Activated T-cell treated with anti-CD3 and anti-CD28 coated beads, Interleukin-2, amount 50 U/mL, for 4 hours (primary cell): ENCODE data around the gene DNAJC2. TPM values are rescaled to one million over a fixed set of nuclear protein-coding genes. Genes with fewer than 3 reads are reported as not detected.

Experiments used
- ATAC-seq, 2 donors: fragments of 200-7000 bp; cut with Tn5 transposase; one replicate each; pipeline ENCODE4 v1.10.0; 2021
- DNase-seq: peaks from one replicate; pipeline ENCODE4 v3.0.0-alpha.2; 2020
- H3K27me3 Mint-ChIP-seq: one replicate; pipeline ENCODE4 v1.8.0; 2021; ENCODE audit warnings: low read depth, mixed read lengths
- H3K36me3 Mint-ChIP-seq: one replicate; pipeline ENCODE4 v1.8.0; 2022; ENCODE audit warnings: mixed read lengths; ENCODE audit not compliant: insufficient read depth
- H3K4me1 Mint-ChIP-seq: one replicate; pipeline ENCODE4 v1.8.0; 2021; ENCODE audit warnings: low read depth, mixed read lengths
- H3K4me3 Mint-ChIP-seq: one replicate; pipeline ENCODE4 v1.8.0; 2021; ENCODE audit warnings: mild to moderate bottlenecking, moderate library complexity, mixed read lengths
- H3K9me3 Mint-ChIP-seq: one replicate; pipeline ENCODE4 v1.8.0; 2021; ENCODE audit warnings: mixed read lengths
- total RNA-seq, 3 donors: library from RNA; stranded (reverse); gene quantifications; one replicate each; pipeline ENCODE4 v1.2.1, GENCODE V29; 2021

Gene DNAJC2
- 10 to 100 TPM; 93.8 to 99.4 (median 97.2) TPM for total RNA-seq

GRCh38 chr7:103344453-103345149 lies at the start of gene DNAJC2:
Gene DNAJC2 (minus strand): TSS chr7:103344767. CDS start chr7:103344622, 145 bp downstream.
- peak; percentile 83 to 88 for ATAC-seq

GRCh38 chr7:103391976-103392375 lies 47.4 kb upstream of the DNAJC2 start:
- no peaks in the 10 kb centered on the region for H3K9me3 Mint-ChIP-seq
- DNase-seq: no peak
- H3K36me3 Mint-ChIP-seq: no peaks in the 10 kb centered on the region
- H3K4me1 Mint-ChIP-seq: no peaks in the 10 kb centered on the region
- H3K4me3 Mint-ChIP-seq: no peak overlapping the region
- no peak for ATAC-seq
- H3K27me3 Mint-ChIP-seq: peaks cover 2% of the 10 kb centered on the region

More at GRCh38 chr7:103344453-103345149, at the start of gene DNAJC2:
- peak; percentile 78 for DNase-seq
- H3K9me3 Mint-ChIP-seq: no peaks in the 10 kb centered on the region
- H3K4me1 Mint-ChIP-seq: peaks cover 54% of the 10 kb centered on the region
- no peaks in the 10 kb centered on the region for H3K27me3 Mint-ChIP-seq
- H3K4me3 Mint-ChIP-seq: peak within 1 kb of the TSS; percentile 99
- H3K36me3 Mint-ChIP-seq: peaks cover 28% of the 10 kb centered on the region

GRCh38 chr7:103391150-103391549 lies 46.6 kb upstream of the DNAJC2 start:
- Mint-ChIP-seq H3K9me3 (no peaks in the 10 kb centered on the region), H3K4me1 (no peaks in the 10 kb centered on the region), H3K27me3 (peaks cover 2% of the 10 kb centered on the region), H3K36me3 (no peaks in the 10 kb centered on the region), H3K4me3 (no peak overlapping the region)
- DNase-seq: no peak
- ATAC-seq: no peak

- H3K4me1 Mint-ChIP-seq: no peaks in the 10 kb centered on the region
- no peaks in the 10 kb centered on the region for H3K27me3 Mint-ChIP-seq
- H3K9me3 Mint-ChIP-seq: no peaks in the 10 kb centered on the region
- no peaks in the 10 kb centered on the region for H3K36me3 Mint-ChIP-seq
- no peak overlapping the region for H3K4me3 Mint-ChIP-seq
- ATAC-seq (no peak), DNase-seq (no peak)
These were observed 44.7 kb upstream of the DNAJC2 start for GRCh38 chr7:103389263-103389662.

GRCh38 chr7:103388469-103389140 lies 44.0 kb upstream of the DNAJC2 start:
- ATAC-seq (no peak), DNase-seq (no peak)
- Mint-ChIP-seq H3K4me1 (no peaks in the 10 kb centered on the region), H3K27me3 (no peaks in the 10 kb centered on the region), H3K9me3 (no peaks in the 10 kb centered on the region), H3K4me3 (no peak overlapping the region), H3K36me3 (no peaks in the 10 kb centered on the region)

- ATAC-seq: no peak
- Mint-ChIP-seq H3K4me1 (no peaks in the 10 kb centered on the region), H3K36me3 (no peaks in the 10 kb centered on the region)
These were observed 42.7 kb upstream of the DNAJC2 start for GRCh38 chr7:103387242-103387641.

GRCh38 chr7:103382032-103382402 lies 37.5 kb upstream of the DNAJC2 start:
- no peaks in the 10 kb centered on the region for H3K36me3 Mint-ChIP-seq
- no peaks in the 10 kb centered on the region for H3K4me1 Mint-ChIP-seq
- peaks cover 9% of the 10 kb centered on the region for H3K27me3 Mint-ChIP-seq
- no peak for DNase-seq
- no peaks in the 10 kb centered on the region for H3K9me3 Mint-ChIP-seq
- no peak overlapping the region for H3K4me3 Mint-ChIP-seq
- ATAC-seq: peak in 1 of 2 donors; percentile 46

More at GRCh38 chr7:103387242-103387641, 42.7 kb upstream of the DNAJC2 start:
- Mint-ChIP-seq H3K27me3 (no peaks in the 10 kb centered on the region), H3K9me3 (no peaks in the 10 kb centered on the region), H3K4me3 (no peak overlapping the region)
- no peak for DNase-seq

GRCh38 chr7:103381280-103382031 lies 36.9 kb upstream of the DNAJC2 start:
- no peaks in the 10 kb centered on the region for H3K36me3 Mint-ChIP-seq
- H3K27me3 Mint-ChIP-seq: peaks cover 9% of the 10 kb centered on the region
- DNase-seq (no peak), ATAC-seq (no peak)
- H3K4me1 Mint-ChIP-seq: no peaks in the 10 kb centered on the region
- H3K4me3 Mint-ChIP-seq: no peak overlapping the region
- no peaks in the 10 kb centered on the region for H3K9me3 Mint-ChIP-seq

GRCh38 chr7:103380395-103381191 lies 36.0 kb upstream of the DNAJC2 start:
- DNase-seq (no peak), ATAC-seq (no peak)
- peaks cover 9% of the 10 kb centered on the region for H3K27me3 Mint-ChIP-seq
- H3K36me3 Mint-ChIP-seq: no peaks in the 10 kb centered on the region
- H3K4me1 Mint-ChIP-seq: no peaks in the 10 kb centered on the region
- no peaks in the 10 kb centered on the region for H3K9me3 Mint-ChIP-seq
- no peak overlapping the region for H3K4me3 Mint-ChIP-seq

GRCh38 chr7:103379270-103379975 lies 34.9 kb upstream of the DNAJC2 start:
- peaks cover 9% of the 10 kb centered on the region for H3K27me3 Mint-ChIP-seq
- no peak for ATAC-seq
- no peak overlapping the region for H3K4me3 Mint-ChIP-seq
- no peaks in the 10 kb centered on the region for H3K36me3 Mint-ChIP-seq
- H3K9me3 Mint-ChIP-seq: no peaks in the 10 kb centered on the region
- DNase-seq: no peak
- no peaks in the 10 kb centered on the region for H3K4me1 Mint-ChIP-seq

GRCh38 chr7:103373866-103374643 lies 29.5 kb upstream of the DNAJC2 start:
- ATAC-seq: no peak

GRCh38 chr7:103369432-103369831 lies 24.9 kb upstream of the DNAJC2 start:
- peaks cover 26% of the 10 kb centered on the region for H3K36me3 Mint-ChIP-seq
- ATAC-seq: no peak
- no peak for DNase-seq
- peaks cover 10% of the 10 kb centered on the region for H3K4me1 Mint-ChIP-seq
- H3K9me3 Mint-ChIP-seq: no peaks in the 10 kb centered on the region
- H3K4me3 Mint-ChIP-seq: no peak overlapping the region
- H3K27me3 Mint-ChIP-seq: no peaks in the 10 kb centered on the region

More at GRCh38 chr7:103373866-103374643, 29.5 kb upstream of the DNAJC2 start:
- Mint-ChIP-seq H3K27me3 (peaks cover 5% of the 10 kb centered on the region), H3K4me1 (peaks cover 10% of the 10 kb centered on the region), H3K36me3 (peaks cover 2% of the 10 kb centered on the region), H3K9me3 (no peaks in the 10 kb centered on the region), H3K4me3 (no peak overlapping the region)
- no peak for DNase-seq

- no peak for DNase-seq
- H3K4me1 Mint-ChIP-seq: peaks cover 54% of the 10 kb centered on the region
- no peaks in the 10 kb centered on the region for H3K27me3 Mint-ChIP-seq
- ATAC-seq: no peak
- peaks cover 27% of the 10 kb centered on the region for H3K36me3 Mint-ChIP-seq
- H3K9me3 Mint-ChIP-seq: no peaks in the 10 kb centered on the region
- H3K4me3 Mint-ChIP-seq: peak overlapping the region; percentile 100
These were observed 5.2 kb upstream of the DNAJC2 start for GRCh38 chr7:103349805-103350204.
